HG02884 (cell line): Measurements from ENCODE around the gene STX18.
"Not testable (repeated sequence)": the region's sequence is repeated elsewhere in the genome, so short reads cannot be mapped to it uniquely, and the experiment has no call there.

ENCODE experiments used
- ATAC-seq: cut with Tn5 transposase; IDR thresholded peaks from one replicate; pipeline ENCODE4 v1.9.1; 2021; ENCODE audit warnings: mild to moderate bottlenecking, moderate library complexity; ENCODE audit not compliant: unreplicated experiment

STX18 gene

DNA sequence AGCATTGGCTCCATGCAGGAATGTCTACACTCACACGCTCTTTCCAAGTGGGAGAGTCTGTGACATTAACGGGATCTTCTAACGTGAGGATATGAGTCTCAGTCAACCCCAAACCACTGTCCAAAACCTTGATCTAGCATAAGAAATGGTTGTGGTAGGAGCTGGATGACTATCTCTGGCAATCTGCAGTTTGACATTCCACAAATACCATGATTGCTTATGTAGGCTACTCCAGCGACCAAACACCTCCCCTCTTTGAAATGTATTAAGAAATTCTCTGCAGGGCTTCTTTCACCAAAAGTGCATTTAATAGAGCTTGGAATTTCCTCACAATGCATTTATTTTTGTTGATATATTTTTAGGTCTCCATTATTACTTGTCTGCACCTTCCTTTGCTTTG is 14.1 kb upstream of the STX18 start:
- no peak for ATAC-seq

DNA sequence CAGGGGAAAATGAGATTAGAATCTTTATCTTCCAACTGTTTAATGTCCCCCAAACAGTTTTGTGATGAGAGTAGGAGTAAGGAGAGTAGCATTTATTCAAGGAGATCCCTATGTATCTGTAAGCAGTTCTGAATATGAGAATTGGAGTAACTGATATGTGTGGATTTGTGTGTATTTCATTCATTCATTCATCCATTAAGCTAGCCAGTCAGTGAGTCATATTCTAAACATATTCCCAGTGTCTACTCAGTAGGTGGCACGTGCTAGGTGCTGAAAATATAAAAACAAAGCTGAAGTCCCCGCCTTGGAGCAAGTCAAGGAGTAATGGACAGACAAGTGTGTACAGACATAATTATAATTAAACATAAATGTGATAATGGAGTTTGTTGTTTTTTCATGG is 12.4 kb upstream of the STX18 start:
- ATAC-seq = no peak

DNA sequence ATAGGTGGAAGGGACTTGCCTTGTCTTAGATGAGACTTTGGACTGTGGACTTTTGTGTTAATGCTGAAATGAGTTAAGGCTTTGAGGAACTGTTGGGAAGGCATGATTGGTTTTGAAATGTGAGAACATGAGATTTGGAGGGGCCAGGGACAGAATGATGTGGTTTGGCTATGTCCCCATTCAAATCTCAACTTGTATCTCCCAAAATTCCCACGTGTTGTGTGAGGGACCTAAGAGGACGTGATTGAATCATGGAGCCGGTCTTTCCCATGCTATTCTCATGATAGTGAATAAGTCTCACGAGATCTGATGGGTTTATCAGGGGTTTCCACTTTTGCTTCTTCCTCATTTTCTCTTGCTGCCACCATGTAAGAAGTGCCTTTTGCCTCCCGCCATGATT is 10.2 kb upstream of the STX18 start:
- not testable (repeated sequence) for ATAC-seq

GRCh38 chr4:4550161-4550560 is 8.3 kb upstream of the STX18 start:
- not testable (repeated sequence) for ATAC-seq

DNA sequence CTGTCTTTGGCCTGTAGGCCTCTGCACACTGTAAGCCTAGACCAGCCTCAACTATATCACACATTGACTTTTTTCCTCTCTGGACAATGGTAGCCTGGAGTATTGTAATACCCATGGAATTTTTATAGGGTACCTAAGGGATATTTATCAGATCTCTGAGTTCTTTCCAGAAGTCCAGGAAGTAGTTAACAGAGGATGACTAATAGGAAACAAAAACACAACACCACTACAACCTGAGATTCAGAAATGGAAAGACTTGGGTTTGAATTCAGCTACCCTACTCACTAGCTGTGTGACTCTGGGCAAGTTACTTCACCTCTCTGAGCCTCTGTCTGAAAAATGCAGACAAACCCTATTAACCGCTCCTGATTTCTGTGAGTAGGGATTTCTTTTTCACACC is 7.7 kb upstream of the STX18 start:
- ATAC-seq = no peak

DNA sequence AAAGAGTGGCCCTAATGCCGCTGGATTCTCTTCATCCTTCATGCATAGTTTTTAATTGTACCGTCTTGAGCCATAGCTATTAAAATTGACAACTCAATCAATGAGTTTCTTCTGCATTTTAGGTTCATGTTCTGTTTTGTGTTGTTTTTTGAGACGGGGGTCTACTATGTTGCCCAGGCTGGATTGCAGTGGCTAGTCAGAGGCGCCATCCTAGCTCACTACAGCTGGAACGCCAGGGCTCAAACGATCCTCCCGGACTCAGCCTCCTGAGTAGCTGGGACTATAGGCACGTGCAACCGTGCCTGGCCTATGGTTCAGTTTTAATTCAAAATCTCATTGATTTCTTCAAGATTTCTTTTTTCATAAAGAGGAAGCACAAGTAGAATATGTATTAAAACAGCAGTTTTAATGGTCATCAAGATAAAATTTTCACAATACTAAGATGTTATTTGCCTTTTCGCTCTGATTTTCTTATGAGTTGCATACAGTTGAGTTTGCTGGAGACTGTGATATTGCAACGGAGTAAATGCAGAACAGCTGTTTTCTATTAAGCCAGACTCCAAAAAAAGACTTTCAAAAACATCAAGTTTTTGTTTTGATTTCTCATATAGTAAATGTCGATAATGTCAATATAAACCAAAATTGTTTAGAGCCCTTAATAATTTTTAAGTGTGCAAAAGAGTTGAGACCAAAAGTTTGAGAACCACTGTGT is 1.1 kb upstream of the STX18 start:
- ATAC-seq = no peak

GRCh38 chr4:4541040-4541631 is 712 bp downstream of the STX18 start:
- ATAC-seq = peak; percentile 41

DNA sequence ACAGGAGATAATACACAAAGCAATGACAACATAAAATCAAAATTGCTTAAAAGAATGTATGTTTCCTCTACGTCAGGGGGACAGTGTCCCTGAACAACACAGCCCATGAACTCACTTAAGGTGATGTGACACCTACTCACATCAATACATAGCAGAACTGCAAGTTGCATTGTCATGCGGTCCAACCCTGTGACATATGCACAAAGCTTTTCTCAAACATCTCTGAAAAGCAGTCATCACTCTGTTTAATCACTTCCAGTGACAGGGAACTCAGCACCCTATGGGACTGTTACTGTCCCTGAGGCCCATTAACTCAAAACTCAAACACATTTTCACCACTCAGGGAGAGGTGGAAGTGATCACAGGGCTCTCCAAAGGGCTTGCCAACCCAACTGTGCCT is 2.4 kb downstream of the STX18 start:
- ATAC-seq = no peak

DNA sequence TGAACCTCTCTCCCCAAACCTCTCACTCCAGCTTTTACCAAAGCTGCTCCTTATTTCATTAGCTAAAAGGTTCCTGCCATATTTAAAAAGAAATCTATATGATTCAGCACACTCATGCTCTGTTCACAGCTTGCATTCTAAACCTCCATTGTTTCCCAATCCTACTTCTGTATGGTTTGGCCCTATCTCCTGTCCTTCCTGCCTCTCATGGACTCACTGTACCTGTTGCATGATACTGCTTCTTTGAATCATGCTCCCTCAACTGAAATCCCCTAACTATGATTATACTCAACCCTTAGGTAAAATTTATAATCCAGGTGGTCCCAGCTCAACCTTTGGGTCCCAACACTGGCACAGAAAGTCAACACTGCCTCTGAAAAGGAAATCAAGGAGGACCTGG is 6.3 kb downstream of the STX18 start:
- ATAC-seq = no peak

DNA sequence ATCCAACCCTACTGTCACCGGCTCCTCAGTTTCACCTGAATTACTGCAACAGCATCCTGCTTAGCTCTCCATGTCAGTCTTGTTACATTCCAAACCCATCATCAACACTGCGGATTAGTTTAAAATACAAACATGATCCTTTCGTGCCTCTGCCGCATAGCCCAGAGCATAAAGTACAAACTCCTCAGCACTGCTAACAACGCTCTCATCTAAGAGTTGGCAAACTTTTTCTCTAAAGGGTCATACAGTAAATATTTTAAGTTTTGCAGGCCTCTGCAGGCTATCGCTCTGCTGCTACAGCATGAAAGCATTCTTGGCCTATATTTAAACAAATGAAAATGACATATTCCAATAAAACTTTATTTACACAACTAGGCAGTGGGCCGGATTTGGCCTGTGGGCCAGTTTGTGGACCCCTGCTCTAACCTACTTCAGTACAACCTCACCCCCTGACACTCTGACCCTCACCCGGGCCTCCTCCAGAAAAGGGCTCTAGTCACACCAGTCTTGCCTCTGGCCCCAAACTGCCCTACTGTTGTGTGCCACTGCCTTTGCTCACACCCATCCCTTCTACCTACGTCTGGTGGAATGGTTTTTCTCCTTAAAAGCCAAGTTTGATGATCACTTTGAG is 7.2 kb downstream of the STX18 start:
- ATAC-seq = no peak

GRCh38 chr4:4533461-4534169 is 8.2 kb downstream of the STX18 start:
- no peak for ATAC-seq

- no peak for ATAC-seq
Observed at GRCh38 chr4:4532371-4533154, 9.3 kb downstream of the STX18 start.

DNA sequence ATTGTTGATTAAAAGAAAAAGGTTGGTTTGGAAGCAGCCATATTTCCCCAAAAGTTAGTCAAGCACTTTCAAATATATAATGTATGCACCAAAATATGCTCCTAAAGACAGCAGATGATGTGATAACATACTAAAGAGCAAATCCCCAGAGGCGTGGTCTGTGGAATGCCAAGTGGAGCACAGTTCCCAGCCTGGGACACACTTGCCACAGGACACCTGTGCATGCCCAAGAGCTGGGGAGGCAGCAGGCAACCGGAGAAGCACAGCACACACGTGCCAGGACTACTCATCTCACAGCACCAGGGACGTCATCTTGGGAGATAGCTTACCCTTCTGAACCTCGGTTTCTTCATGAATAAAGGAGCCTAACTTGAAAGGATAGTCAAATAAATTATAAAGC is 12.5 kb downstream of the STX18 start:
- ATAC-seq = no peak

- no peak for ATAC-seq
Observed at GRCh38 chr4:4526401-4526800, 15.4 kb downstream of the STX18 start.

DNA sequence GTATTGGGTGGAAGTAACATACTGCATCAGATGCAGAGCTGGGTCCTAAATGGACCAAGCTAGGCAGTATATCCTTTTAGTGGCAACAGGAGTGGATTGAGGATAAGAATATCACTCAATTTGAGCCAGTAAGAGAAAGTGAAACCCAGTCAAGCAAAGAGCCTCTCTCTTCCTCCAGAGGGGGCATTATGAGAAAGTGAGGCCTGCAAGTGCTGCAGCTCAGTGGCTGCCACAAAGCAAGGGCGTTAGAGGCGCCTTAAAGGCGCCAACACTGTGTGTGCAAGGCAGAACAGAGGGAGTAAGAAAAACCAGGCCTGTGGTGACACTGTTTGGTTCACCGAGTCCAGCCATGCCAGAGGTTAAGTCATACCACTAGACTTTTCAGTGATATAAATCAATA is 17.5 kb downstream of the STX18 start:
- ATAC-seq = peak; percentile 95

GRCh38 chr4:4521731-4522130 is 20.1 kb downstream of the STX18 start:
- ATAC-seq = no peak

GRCh38 chr4:4521136-4521535 is 20.7 kb downstream of the STX18 start:
- no peak for ATAC-seq

GRCh38 chr4:4519297-4519894 is 22.5 kb downstream of the STX18 start:
- no peak for ATAC-seq

- no peak for ATAC-seq
Observed at GRCh38 chr4:4518747-4519146, 23.1 kb downstream of the STX18 start.

DNA sequence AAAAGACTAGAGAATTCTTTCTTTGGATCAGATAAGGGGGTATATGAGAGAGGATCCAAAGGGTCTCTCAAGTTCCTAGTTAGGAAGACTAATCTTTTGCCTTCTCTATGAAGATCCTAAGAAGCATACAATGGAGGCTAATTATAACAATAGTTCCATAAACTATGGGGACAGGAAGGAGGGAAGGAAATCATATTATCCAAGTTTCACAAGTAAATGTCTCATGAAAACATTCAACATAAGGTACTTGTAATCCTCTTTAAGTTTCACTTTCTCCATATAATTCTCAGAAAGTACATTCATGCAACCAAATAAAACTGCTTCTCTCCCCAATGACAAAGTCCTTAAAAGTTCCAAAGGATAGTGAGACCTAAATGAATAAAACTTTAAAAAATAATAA is 27.1 kb downstream of the STX18 start:
- no peak for ATAC-seq

GRCh38 chr4:4512282-4512681 is 29.6 kb downstream of the STX18 start:
- no peak for ATAC-seq
